GM19467 (cell line): ENCODE results near the gene VIM.

Experiments
- ATAC-seq: cut with Tn5 transposase; IDR thresholded peaks from one replicate; pipeline ENCODE4 v1.9.1; 2021; ENCODE audit warnings: mild to moderate bottlenecking, moderate library complexity; ENCODE audit not compliant: unreplicated experiment

The VIM gene

DNA sequence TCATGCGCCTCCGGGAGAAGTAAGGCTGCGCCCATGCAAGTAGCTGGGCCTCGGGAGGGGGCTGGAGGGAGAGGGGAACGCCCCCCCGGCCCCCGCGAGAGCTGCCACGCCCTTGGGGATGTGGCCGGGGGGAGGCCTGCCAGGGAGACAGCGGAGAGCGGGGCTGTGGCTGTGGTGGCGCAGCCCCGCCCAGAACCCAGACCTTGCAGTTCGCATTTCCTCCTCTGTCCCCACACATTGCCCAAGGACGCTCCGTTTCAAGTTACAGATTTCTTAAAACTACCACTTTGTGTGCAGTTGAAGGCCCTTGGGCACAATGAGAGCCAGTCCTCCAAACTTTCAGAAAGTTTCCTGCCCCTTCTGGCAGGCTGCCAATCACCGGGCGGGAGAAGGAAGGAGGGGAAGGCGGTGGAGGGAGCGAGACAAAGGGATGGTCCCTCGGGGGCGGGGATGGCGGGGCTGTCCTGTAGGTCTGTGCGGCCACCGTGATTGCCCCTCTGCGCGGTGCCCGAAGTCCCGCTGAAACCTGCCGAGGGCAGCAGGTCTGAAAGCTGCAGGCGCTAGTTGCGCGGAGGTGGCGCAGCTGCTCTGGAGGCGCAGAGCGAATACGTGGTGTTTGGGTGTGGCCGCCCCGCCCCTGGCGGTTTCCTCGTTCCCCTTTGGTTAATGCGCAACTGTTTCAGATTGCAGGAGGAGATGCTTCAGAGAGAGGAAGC lies 2.1 kb downstream of the VIM start:
- peak; percentile 51 for ATAC-seq

DNA sequence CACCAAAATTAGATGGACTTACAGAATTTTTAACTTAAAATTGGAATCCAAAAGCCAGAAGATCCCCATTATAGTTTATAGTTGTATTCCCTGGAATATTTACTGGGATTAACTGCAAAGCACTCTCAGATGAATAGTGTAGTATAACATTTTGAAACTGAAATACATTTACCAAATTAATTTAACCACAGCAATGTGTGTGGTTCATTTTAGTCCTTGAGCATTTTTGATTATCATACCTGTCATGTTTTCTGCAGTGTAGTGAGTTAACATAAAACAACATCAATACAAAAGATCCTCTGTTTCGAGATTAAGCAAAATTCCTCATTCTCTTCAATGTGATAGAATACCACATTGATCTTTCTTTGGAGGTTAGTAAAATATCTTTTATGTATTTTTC lies 3.7 kb downstream of the VIM start:
- no peak for ATAC-seq

DNA sequence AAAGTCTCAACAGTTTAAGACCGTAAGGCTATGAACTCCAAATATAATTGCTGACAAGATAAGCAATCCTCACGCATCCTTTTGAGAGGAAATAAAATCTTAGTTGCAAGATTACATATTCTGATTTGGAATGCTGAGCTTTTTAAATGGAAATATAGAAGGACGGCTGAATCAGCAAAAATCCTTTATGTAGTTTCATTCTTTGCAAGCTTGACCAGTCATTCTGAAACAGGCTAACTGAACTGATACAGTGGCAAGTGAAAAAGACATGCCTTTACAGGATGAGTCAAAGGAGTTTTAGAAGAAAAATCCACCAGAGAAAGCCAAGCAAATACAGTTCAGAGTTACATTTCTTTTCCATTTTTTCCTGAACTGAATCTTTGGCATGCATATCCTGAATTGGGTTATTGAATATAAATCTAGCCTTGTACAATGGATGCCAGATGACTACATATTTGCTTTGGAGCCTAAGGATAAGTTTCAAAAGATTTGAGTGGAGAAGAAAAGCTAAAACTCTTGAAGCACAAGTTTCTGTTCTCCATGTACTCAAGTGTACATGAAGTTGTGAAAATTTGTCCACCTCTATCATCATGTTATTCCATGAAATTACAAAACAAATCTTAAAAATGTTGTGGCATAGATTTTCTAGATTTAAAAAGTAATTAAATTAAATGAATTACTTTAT lies 4.4 kb downstream of the VIM start:
- ATAC-seq = no peak

DNA sequence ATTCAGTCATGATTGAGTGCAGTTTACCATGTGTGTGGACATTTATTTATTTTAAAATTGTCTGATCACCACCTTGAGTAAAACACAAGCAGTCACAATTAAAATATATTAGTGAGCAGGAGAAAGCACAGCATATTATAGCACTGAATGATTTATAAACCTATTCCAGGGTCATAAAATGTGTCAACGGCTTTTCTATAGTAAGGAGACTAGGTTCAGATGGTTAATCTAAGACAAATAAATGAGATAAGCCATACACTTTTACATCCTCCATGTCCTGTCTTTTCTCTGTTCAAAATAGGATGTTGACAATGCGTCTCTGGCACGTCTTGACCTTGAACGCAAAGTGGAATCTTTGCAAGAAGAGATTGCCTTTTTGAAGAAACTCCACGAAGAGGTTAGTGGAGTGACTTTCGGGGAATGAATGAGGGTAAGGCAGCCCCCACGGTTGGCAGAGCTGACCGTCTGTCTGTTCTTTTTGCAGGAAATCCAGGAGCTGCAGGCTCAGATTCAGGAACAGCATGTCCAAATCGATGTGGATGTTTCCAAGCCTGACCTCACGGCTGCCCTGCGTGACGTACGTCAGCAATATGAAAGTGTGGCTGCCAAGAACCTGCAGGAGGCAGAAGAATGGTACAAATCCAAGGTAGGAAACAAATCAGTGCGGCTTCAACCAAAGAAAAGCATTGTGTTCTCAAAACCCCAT lies 5.4 kb downstream of the VIM start:
- no peak for ATAC-seq

DNA sequence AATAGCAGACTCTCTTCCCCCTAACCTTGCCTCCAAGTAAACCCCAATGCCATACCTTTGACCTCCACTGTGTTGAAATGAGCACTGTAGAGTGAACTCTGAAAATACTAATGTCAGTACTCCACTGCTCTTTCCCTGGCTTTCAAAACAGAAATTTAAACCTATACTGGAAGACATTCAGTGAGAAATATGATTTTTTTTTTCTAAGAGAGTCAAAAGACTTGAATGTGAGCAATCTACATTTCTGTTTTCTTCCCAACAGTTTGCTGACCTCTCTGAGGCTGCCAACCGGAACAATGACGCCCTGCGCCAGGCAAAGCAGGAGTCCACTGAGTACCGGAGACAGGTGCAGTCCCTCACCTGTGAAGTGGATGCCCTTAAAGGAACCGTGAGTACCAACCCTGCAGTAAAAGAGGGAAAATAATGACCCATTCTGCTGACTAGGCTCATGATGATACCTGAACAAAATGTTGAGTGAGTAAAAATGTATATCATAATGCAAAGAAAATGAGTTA lies 6.4 kb downstream of the VIM start:
- no peak for ATAC-seq

DNA sequence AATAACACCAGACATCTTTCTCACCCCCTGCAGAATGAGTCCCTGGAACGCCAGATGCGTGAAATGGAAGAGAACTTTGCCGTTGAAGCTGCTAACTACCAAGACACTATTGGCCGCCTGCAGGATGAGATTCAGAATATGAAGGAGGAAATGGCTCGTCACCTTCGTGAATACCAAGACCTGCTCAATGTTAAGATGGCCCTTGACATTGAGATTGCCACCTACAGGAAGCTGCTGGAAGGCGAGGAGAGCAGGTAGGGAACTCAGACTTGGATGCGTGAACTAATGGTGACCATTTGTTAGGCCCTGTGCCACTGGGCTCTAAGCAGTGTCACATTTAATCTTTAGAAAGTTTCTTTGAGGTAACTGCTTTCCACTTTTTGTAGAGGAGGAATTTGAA lies 7.1 kb downstream of the VIM start:
- no peak for ATAC-seq

DNA sequence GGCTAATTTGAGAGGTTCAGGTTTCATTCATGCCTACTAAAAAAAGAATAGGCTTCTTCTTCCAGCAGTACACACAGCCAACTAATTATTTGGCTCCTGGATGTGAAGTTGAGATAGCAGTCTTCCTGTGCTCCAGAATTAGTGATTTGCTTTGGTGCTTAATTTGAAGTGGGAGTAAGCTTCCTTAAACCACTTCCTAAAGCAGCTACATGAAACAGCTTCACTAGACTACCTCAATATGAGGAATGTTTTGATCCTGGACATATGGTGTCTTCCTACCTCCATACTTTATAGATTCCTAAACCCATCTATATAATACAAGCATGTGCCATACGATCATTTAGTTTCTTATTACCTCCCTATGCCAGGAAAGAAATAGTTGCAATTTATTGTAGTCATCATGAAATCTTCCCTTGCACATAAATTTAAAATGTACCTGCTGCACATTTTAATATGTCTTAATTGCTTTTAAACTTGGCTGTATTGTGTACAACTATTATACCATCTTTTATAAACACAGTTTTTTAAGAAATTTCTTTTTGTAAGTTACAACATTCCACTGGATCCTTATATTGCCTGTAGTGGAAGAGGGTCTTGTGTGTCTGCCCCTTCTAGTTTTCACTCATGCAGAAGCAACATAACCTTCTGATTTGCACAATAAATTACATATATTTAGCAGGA lies 8.6 kb downstream of the VIM start:
- no peak for ATAC-seq

DNA sequence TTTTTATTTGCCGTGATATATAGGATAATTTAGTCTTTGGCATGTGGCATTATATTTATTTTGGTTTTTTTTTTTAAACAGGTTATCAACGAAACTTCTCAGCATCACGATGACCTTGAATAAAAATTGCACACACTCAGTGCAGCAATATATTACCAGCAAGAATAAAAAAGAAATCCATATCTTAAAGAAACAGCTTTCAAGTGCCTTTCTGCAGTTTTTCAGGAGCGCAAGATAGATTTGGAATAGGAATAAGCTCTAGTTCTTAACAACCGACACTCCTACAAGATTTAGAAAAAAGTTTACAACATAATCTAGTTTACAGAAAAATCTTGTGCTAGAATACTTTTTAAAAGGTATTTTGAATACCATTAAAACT lies 9.1 kb downstream of the VIM start:
- ATAC-seq = no peak

DNA sequence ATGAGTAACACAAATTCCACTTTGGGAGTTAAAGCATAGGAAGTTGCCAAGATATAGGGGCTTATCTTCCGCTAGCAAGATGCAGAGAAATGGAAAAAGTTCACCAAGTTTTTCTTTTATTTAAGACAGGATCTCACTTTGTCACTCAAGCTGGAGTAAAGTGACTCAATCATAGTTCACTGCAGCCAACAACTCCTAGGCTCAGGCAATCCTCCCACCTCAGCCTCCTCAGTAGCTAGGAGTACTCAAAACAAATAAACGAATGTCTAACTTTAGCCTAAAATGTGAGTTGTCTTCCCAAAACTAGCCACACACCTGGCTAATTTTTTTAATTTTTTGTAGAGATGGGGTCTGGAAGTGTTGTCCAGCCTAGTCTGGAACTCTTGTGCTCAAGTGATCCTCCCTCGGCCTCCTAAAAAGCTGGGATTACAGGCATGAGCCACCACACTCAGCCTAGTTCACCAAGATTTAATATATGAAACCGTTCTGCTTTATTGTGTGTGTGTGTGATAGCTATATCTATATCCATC lies 9.9 kb downstream of the VIM start:
- no peak for ATAC-seq

DNA sequence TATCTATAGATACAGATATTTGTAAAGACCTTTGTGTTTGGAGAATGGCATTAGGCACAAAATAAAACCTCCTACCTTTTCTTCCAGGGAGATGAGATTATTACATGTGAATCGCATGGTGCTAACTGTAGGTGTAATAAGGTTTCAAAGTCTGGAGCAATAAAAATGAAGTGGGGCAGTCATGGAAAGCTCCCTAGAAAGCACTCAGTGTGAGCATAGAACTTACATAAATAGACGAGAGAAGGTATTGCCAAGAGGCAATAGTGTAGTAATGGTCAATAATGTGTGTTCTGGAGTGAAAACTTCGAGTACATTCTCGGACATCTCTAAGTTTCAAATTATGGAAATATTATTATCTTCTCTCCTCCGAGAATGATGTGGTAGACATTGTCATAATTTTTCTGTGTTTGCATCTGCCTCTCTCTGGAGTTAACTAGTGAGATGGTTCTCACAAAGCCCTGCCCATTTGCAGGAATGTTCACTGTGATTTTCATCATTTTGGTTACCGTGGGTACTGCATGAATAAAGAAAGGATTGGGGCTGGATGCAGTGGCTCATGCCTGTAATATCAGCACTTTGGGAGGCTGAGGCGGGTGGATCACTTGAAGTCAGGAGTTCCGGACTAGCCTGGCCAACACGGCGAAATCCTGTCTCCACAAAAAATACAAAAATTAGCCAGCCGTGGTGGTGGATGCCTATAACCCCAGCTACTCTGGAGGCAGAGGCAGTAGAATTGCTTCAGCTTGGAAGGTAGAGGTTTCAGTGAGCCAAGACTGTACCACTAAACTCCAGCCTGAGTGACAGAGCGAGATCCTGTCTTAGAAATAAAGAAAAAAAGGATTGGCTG lies 10.6 kb downstream of the VIM start:
- no peak for ATAC-seq

DNA sequence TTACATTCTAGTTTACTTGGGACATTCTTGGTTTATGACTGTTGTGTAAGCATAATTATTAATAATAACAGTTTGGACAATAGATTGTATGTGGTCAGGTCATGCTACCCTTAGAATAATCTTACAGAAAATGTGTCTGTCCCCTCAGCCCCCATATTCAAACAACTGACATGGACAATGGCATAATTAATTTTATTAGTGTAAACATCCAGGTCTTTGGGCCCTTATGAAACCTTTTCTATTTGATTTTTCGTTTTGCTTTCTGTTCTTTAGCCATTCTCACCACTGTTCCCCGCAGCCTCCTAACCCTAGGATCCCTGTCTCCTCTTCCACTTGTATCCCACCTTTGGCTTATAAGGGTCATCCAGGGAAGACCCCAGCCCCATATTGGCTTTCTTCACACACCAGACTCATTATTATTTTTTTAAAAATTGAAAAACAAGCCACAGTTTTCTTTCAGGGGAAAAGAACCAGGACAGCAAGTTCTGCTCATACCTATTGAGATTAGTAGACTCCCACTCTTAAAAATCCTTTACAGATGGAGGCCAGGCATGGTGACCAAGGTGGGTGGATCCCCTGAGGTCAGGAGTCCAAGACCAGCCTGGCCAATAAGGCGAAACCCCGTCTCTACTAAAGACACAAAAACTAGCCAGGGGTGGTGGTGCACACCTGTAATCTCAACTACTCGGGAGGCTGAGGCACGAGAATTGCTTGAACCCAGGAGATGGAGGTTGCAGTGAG lies 11.5 kb downstream of the VIM start:
- ATAC-seq = no peak

DNA sequence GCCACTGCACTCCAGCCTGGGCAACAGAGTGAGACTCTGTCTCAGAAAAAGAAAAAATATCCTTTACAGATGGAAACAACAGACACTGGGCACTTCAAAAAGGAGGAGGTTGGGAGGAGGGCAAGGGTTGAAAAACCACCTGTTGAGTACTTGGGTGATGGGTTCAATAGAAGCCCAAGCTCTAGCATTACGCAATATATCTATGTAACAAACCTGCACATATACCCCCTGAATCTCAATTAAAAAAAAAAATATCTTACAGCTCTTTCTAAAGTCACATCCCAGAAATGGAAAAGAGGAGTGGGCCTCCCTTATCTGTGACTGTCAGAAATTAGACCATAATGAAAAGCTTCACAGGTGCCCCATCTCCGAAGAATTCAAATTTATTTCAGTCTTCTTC lies 12.1 kb downstream of the VIM start:
- no peak for ATAC-seq

DNA sequence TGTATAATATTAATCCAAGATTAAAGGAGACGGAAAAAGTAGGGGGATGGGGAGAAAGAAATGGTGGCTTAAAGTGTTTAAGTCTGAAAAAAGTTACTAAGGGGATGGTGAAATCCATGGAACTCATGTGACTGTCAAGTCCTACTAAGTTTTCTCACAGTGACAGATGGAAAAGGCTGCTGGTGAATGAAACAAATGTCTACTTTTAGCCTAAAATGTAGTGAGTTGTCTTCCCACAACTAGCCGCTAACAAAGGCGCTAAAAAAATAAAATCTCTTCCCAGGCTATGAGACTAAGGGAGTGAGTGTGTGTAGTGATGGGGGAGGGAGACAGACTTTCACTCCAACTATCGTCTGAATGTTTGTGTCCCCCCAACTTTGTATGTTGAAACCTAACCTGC lies 12.6 kb downstream of the VIM start:
- ATAC-seq = no peak

DNA sequence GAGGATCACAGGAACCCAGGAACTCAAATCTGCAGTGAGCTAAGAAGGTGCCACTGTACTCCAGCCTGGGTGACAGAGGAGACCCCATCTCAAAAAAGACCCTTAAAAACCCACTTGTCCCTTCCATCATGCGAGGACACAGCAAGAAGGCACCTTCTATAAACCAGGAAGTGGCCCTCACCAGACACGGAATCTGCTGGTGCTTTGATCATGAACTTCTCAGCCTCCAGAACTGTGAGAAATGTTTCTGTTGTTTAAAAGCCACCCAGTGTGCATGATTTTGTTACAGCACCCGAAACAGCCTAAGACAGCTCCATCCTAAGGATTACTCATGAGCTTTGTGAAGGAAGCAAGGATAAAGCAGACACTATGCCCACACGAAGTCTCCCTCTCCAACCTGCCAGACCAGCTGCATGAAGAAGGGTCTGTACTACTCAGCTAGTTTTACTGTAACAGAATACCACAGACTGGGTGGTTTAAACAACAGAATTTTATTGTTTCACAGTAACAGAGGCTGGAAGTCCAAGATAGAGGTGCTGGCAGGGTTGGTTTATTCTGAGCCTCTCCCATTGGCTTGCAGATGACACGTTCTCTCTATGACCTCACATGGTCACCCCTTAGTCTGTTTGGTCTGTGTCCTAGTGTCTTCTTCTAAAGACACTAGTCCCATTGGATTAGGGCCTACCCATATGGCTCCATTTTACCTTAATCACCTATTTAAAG lies 13.7 kb downstream of the VIM start:
- no peak for ATAC-seq

DNA sequence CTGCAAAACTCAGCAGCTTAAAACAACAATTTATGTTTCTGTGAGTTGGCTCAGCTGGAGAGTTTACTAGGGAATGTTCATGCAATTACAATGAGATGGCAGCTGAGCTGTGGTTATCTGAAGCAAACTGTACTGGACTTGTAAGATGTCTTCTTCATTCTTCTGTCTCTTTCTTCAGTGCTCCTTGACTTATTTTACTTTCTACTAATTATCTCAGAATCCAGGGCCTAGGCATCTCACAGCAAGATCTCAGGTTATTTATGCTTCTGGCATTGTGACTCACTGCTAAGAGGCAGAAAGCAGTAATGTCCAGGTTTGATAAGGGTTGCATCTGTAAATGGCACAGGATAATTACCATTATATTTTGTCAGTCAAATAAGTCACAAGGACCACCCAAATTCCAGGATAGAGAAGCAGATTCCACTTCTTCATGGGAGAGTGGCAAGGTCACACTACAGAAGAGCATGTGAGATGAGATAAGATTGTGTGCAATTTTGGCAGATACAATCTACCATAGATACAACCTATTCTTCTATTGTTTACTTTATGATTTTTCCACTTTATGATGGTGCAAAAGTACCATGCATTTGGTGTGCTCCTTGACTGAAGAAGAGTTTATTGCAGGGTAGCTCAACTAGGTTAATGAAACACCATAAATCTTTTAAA lies 16.8 kb downstream of the VIM start:
- ATAC-seq = no peak

DNA sequence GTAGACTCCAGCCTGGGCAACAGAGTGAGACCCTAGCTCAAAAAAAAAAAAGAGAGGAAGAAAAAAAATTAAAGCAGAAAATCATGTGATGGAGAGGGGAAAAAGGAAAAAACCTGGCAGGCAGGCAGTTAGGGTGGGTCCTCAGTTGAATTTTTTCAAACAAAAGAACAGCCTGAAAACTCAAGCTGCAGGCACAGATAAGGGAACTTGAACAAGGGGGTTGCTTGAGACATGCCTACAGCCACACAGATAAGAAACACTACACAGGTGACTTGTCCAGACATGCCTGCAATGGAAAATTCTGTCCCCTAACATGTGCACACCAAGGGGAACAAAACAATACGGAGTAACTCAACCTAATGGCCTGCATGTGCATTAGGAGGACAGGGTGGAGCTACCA lies 19.2 kb downstream of the VIM start:
- ATAC-seq = no peak

DNA sequence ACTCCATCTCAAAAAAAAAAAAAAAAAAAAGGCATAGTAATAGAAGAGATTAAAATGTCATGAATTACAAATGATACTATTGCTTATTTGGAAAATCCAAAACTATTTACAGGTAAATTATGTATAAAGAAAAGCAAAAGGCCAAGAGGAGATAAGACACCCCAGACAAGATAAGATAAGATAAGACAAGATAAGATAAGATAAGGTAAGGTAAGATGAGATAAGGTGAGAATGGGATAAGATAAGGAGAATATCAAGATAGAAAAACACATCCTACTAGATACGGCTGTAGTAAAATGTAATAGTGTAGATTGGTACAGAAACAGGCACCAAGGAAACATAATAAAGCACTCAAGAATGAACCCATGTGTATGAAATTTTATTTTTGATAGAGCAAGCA lies 20.9 kb downstream of the VIM start:
- ATAC-seq = no peak

DNA sequence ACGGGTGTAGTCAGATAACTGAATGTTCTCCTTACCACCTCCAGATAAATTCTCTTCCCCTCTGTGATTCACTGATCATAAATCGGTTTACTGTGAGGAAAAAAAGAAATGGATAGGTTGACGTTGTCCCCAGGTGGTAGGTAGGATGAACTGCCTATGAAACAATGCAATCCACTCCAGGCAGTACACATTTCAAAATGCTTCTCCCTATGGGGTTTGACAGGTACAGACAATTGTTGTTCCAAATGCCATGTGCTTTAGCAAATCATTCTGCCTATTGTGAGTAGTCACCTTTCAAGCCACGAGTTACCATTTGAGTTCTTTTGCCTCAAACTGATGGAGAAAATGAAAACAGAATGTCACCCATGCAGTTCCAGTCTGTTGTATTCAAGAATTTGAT lies 21.8 kb downstream of the VIM start:
- no peak for ATAC-seq
